T-helper 1 cell treated with Interleukin-12 subunit alpha and Interleukin-12 subunit beta and Interleukin-4 antibody, amounts not matched to agents 30 ng/mL and 1 ng/mL, for 36 hours (primary cell): ENCODE data around the gene PADI2. TPM values are rescaled to one million over a fixed set of nuclear protein-coding genes. Genes with fewer than 3 reads are reported as not detected.

ENCODE experiments used
- intact Hi-C: fragments of 100-400 bp; cut with micrococcal nuclease; formaldehyde crosslinking; loops from one replicate; pipeline ENCODE4 v1.15.1; 2024
- total RNA-seq: library from RNA; stranded (reverse); gene quantifications from 2 replicates; pipeline ENCODE4 v1.2.3, GENCODE V29; 2022

PADI2 gene
- total RNA-seq, 1 donor from 2014 or later, result not detected

- intact Hi-C loops, result no loop called here
Measured at GRCh38 chr1:17027403-17027802, 91.8 kb downstream of the PADI2 start.

- intact Hi-C loops, result no loop called here
Measured at GRCh38 chr1:17024721-17025120, 94.5 kb downstream of the PADI2 start.

- intact Hi-C loops, result no loop called here
Measured at GRCh38 chr1:17023573-17023972, 95.7 kb downstream of the PADI2 start.

GRCh38 chr1:17023102-17023501 is 96.1 kb downstream of the PADI2 start:
- intact Hi-C loops, result no loop called here

- intact Hi-C loops, result no loop called here
Measured at GRCh38 chr1:17021896-17022295, 97.4 kb downstream of the PADI2 start.

- intact Hi-C loops, result no loop called here
Measured at GRCh38 chr1:17020502-17020901, 98.7 kb downstream of the PADI2 start.

GRCh38 chr1:17018849-17019248 is 100.4 kb downstream of the PADI2 start:
- intact Hi-C loops, result no loop called here

- intact Hi-C loops, result no loop called here
Measured at GRCh38 chr1:17017435-17017834, 101.8 kb downstream of the PADI2 start.

Other genes with a start within 250 kb of the PADI2 start
- 2,156 and 2,251 TPM in 2 replicates for gene RNU1-2, start 223.5 kb downstream of the PADI2 start, total RNA-seq
- gene CROCC, start 197.5 kb downstream of the PADI2 start, total RNA-seq, result 25.8 and 25.9 TPM in 2 replicates
- not detected in 2 replicates for gene MFAP2, start 138.8 kb downstream of the PADI2 start, total RNA-seq
- 68.0 and 69.5 TPM in 2 replicates for gene ATP13A2, start 107.5 kb downstream of the PADI2 start, total RNA-seq
- 89.4 and 95.0 TPM in 2 replicates for gene SDHB, start 65.4 kb downstream of the PADI2 start, total RNA-seq
- not detected in 2 replicates for gene PADI1, start 85.7 kb upstream of the PADI2 start, total RNA-seq
- not detected in 2 replicates for gene PADI3, start 129.6 kb upstream of the PADI2 start, total RNA-seq
- 0.17 TPM in 1 of 2 replicates, not detected in the other for gene PADI4, start 188.7 kb upstream of the PADI2 start, total RNA-seq